Spinal cord (tissue), 10 donors: Measurements from ENCODE around the gene FBXL7. TPM values are rescaled to one million over a fixed set of nuclear protein-coding genes. Genes with fewer than 3 reads are reported as not detected.

Experiments
- DNase-seq, 6 donors: peaks; one replicate each; pipeline versions ENCODE4 v3.0.0 to v3.0.0-alpha.2; 2013 to 2015; ENCODE audit warnings: low spot score in 6 of 6, low read depth in 4 of 6
- H3K27ac ChIP-seq: one replicate; pipeline ENCODE4 v1.5.1; 2013; ENCODE audit warnings: low read depth, low read length, control low read depth
- H3K27me3 ChIP-seq: one replicate; pipeline ENCODE4 v1.6.1; 2013; ENCODE audit warnings: low read length; ENCODE audit not compliant: control insufficient read depth, insufficient read depth
- H3K36me3 ChIP-seq: one replicate; pipeline ENCODE4 v1.6.1; 2013; ENCODE audit warnings: low read length; ENCODE audit not compliant: control insufficient read depth, insufficient read depth
- H3K4me1 ChIP-seq: one replicate; pipeline ENCODE4 v1.6.1; 2013; ENCODE audit warnings: low read length; ENCODE audit not compliant: control insufficient read depth, insufficient read depth
- H3K4me3 ChIP-seq: one replicate; pipeline ENCODE4 v1.5.1; 2013; ENCODE audit warnings: low read depth, low read length, control low read depth
- H3K9me3 ChIP-seq: one replicate; pipeline ENCODE4 v1.6.1; 2013; ENCODE audit warnings: low read length; ENCODE audit not compliant: control insufficient read depth, insufficient read depth
- WGBS: methylation state at CpG from one replicate; pipeline ENCODE4 v1.1.5; 2013; ENCODE audit warnings: missing lambda C conversion rate; ENCODE audit not compliant: insufficient coverage; 5-methylcytosine and 5-hydroxymethylcytosine counted together
- polyA plus RNA-seq, 2 donors: library from polyadenylated mRNA; unstranded; fragments of 120-200 nt; gene quantifications; one replicate each; pipeline ENCODE4 v1.2.1, GENCODE V29; 2013; ENCODE audit not compliant: insufficient read length in 2 of 2
- total RNA-seq, 2 donors: library from RNA; depleted of rRNA in 1 of 2; stranded (reverse); fragments of 120-200 nt in 1 of 2; fragments of >200 nt in 1 of 2; gene quantifications; one replicate each; pipeline versions ENCODE4 v1.2.3 to v1.2.4, GENCODE V29; 2013 to 2014
- donor health status: healthy.

Gene FBXL7
- total and polyA plus RNA-seq, 4 donors, result 6.9 to 29.8 (median 24.8) TPM

DNA sequence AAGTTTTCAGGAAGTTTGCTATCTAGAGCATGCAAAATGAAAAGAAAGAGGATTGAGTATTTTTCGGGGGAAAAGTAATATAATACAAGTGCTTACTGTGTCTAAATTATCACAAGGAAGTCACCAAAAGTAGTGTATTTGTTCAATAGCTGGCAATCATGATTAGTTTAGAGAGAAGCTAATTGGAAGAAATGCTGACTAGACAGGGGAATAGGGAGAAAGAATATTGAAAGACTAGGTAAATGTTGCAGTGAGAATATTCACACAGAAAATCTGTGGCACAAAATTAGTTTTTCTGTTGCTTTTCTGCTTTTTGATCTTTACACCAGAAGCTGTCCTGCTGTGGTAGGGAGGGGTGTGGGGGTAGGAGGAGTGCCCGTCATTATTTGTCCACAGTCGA is 440.9 kb downstream of the FBXL7 start:
- Histone ChIP-seq H3K4me1 (no peaks in the 10 kb centered on the region), H3K9me3 (no peaks in the 10 kb centered on the region), H3K4me3 (no peak overlapping the region), H3K27ac (no peak overlapping the region), H3K36me3 (peaks cover 10% of the 10 kb centered on the region), H3K27me3 (no peaks in the 10 kb centered on the region)
- WGBS, result 0% methylated on average over 1 of the region's 3 CpGs
- no peak for DNase-seq

DNA sequence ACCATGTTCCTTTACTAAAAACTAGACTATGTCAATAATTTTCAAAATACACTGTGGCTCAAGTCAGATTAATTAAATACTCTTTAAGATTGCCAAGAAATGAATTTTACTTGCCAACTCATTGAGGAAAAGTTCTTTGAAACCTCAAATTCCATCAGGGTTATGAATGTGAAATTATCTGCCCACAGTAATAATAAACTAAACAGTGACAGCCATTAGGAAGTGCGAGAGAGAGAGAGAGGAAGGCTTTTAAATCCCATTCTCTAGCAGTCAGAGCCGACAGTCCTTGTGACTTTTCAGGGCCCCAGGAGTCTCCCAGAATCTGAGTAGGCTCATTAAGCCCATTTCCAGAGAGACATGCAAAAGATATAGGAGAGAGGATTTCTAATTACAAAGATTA is 443.5 kb downstream of the FBXL7 start:
- no CpG with 5 or more reads among the region's 2 CpGs for WGBS
- Histone ChIP-seq H3K27ac (no peak overlapping the region), H3K9me3 (no peaks in the 10 kb centered on the region), H3K36me3 (no peaks in the 10 kb centered on the region), H3K4me1 (no peaks in the 10 kb centered on the region), H3K4me3 (no peak overlapping the region), H3K27me3 (no peaks in the 10 kb centered on the region)
- no peak for DNase-seq

DNA sequence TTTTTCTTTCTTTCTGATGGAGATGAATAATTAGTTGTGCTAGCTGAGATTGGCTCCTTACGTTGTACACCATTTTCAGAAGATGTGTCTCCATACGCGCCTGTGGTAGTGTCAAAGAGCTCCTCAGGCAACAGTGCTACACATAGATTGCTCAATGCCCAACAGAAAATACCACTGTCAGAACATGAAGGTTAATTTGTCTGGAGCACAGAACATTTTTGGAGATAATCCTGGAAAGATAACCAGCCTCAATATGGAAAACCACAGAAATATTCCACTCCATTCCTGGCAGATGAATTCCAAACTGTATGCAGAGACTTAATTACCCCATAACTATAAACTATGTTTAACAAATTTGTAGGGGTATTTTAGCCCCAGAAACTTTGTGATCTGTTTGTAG is 446.0 kb downstream of the FBXL7 start:
- H3K27ac ChIP-seq, result no peak overlapping the region
- no peaks in the 10 kb centered on the region for H3K36me3 ChIP-seq
- WGBS, result no CpG with 5 or more reads among the region's 3 CpGs
- H3K9me3 ChIP-seq, result no peaks in the 10 kb centered on the region
- no peak overlapping the region for H3K4me3 ChIP-seq
- H3K4me1 ChIP-seq, result no peaks in the 10 kb centered on the region
- H3K27me3 ChIP-seq, result no peaks in the 10 kb centered on the region
- DNase-seq, result no peak

DNA sequence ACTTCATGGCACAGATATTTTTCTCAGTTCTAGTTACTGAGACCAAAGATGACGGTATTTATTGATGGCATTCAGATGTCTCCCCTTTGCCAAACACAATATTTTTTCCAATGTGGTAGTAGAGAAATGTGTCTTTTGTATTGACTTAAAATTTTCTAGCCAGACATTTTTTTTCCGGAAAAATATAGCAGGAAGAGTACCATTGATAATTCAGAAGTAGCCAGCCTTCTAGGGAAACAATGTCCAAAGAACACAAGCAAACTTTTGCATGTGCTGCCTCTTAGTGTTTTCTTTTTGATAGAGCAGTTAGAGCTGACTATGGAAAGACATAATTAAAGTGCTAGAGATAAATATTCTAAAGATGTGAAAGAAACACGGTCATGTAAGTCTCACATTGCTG is 448.2 kb downstream of the FBXL7 start:
- Histone ChIP-seq H3K4me1 (no peaks in the 10 kb centered on the region), H3K27ac (no peak overlapping the region), H3K9me3 (no peaks in the 10 kb centered on the region), H3K36me3 (no peaks in the 10 kb centered on the region), H3K27me3 (no peaks in the 10 kb centered on the region), H3K4me3 (no peak overlapping the region)
- WGBS, result no CpG with 5 or more reads among the region's 3 CpGs
- peak in 2 of 6 donors; percentile 17 to 25 for DNase-seq

DNA sequence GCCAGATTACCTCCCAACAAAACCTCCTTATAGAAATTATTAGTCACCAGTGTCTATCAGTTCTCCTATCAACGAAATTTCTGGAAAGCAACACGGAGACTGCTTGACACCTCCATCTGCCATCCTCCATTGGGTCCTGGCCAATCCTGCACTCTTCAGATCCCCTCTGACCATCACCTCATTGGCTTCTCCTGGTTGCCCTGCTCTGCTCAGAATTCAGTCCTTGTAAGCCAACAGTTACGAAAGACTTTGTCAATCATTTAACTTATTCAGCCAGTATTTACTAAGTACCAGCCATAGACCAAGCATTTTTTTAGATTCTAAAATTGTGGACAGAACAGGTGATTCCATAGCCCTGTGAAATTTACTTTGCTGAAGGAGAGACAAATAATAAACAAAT is 451.1 kb downstream of the FBXL7 start:
- Histone ChIP-seq H3K4me3 (no peak overlapping the region), H3K9me3 (no peaks in the 10 kb centered on the region), H3K27ac (no peak overlapping the region), H3K4me1 (no peaks in the 10 kb centered on the region), H3K27me3 (no peaks in the 10 kb centered on the region), H3K36me3 (no peaks in the 10 kb centered on the region)
- WGBS, result 95% methylated on average over 3 of the region's 3 CpGs
- no peak for DNase-seq

DNA sequence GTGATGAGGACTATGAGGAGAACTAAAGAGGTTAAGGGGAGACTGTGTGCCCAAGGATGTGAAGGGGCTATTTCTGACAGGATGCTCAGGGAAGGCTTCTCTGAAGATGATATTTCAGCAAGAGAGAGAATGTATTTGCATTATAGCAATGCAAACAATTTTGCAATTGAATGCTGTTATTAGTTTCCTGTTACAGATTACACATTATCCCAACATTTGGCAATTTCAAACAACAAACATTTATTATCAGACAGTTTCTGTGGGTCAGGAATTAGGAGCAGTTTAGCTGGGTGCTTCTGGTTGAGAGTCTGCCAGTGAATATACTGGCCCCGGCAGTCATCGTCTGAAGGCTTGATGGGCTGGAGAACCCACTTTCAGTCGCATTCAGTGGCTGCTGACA is 451.6 kb downstream of the FBXL7 start:
- Histone ChIP-seq H3K9me3 (no peaks in the 10 kb centered on the region), H3K36me3 (no peaks in the 10 kb centered on the region), H3K4me1 (no peaks in the 10 kb centered on the region), H3K4me3 (no peak overlapping the region), H3K27me3 (no peaks in the 10 kb centered on the region), H3K27ac (no peak overlapping the region)
- 96% methylated on average over 3 of the region's 3 CpGs for WGBS
- DNase-seq, result no peak

DNA sequence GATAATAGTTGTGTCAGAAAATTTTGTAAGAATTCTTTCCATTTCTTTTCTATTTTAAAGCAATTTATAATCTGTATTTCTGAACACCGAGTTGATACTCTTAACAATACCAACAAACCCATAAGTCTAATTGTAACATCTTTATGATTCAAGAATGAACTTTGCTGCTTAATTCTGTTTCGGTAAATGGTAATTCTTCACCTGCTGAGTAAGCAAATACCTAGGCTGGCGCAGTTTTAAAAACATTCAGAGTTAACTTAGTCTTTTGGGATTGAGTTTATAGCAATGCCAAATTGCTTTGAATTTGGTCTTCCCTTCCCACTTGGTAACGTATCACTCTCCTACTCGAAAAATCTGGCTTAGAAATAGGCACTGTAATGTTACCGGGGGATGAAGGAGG is 456.6 kb downstream of the FBXL7 start:
- no CpG with 5 or more reads among the region's 6 CpGs for WGBS
- no peaks in the 10 kb centered on the region for H3K9me3 ChIP-seq
- H3K27me3 ChIP-seq, result no peaks in the 10 kb centered on the region
- H3K27ac ChIP-seq, result no peak overlapping the region
- DNase-seq, result no peak
- H3K4me3 ChIP-seq, result no peak overlapping the region
- H3K36me3 ChIP-seq, result no peaks in the 10 kb centered on the region
- H3K4me1 ChIP-seq, result no peaks in the 10 kb centered on the region

DNA sequence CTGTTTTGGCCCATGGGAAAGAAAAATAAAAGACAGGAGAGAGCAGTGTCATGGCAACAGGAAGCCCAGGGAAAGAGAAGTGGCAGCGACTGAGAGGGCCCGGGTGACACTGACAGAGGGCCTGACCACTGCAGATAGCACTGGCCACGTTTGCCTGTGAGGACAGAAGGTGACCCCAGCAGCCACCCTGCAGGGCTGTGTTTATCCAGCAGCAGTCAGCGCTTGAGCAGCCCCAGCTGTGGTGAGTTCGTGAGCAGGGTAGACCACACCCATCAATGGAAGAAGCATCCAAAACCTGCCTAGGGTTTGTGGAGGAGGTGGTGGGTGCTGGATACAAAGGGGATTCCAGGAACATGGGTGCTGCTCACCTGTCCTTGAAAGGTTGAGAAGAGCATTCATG is 457.1 kb downstream of the FBXL7 start:
- Histone ChIP-seq H3K27me3 (no peaks in the 10 kb centered on the region), H3K9me3 (no peaks in the 10 kb centered on the region), H3K36me3 (no peaks in the 10 kb centered on the region), H3K4me1 (no peaks in the 10 kb centered on the region), H3K4me3 (no peak overlapping the region), H3K27ac (no peak overlapping the region)
- WGBS, result 75% methylated on average over 4 of the region's 5 CpGs
- DNase-seq, result no peak

DNA sequence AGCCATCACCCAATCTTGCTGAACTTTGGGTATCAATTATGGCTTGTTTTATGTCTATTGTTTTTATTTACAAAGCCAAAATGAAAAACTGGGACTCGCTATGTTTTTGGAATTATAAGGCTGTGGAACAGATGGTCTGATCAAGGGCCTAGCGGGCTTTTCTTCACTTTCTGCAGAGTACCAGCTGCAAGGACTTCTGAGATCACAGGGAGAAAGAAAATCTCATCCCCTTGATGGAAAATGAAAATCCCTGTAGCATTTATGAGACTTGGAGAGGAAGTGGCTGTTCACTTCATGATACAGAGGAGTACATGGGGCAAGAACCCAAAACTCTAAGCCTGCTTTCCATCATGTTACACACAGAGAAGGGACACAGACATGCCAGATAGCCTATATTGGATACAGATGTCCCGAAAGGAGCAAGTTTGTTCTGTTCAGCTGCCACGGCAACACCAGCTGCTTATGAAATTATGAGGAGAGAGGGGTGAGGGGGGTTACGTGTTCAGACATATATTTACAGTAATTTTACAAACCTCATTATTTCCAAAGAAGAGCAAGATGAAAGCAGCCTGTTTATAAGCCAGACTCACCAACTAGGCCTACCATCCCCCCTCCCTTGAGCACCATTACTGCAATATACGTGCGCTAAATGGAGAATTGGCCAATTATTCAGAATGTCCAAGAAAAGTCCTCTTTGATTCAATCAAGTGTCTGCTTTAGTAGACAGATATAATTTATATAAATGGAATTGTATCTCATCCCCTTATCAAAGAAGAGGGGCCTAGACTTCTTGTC is 459.6 kb downstream of the FBXL7 start:
- no peak overlapping the region for H3K4me3 ChIP-seq
- no peak overlapping the region for H3K27ac ChIP-seq
- no peaks in the 10 kb centered on the region for H3K27me3 ChIP-seq
- peak in 2 of 6 donors; percentile 11 to 28 for DNase-seq
- H3K36me3 ChIP-seq, result no peaks in the 10 kb centered on the region
- H3K9me3 ChIP-seq, result no peaks in the 10 kb centered on the region
- no CpG with 5 or more reads among the region's 7 CpGs for WGBS
- H3K4me1 ChIP-seq, result no peaks in the 10 kb centered on the region

DNA sequence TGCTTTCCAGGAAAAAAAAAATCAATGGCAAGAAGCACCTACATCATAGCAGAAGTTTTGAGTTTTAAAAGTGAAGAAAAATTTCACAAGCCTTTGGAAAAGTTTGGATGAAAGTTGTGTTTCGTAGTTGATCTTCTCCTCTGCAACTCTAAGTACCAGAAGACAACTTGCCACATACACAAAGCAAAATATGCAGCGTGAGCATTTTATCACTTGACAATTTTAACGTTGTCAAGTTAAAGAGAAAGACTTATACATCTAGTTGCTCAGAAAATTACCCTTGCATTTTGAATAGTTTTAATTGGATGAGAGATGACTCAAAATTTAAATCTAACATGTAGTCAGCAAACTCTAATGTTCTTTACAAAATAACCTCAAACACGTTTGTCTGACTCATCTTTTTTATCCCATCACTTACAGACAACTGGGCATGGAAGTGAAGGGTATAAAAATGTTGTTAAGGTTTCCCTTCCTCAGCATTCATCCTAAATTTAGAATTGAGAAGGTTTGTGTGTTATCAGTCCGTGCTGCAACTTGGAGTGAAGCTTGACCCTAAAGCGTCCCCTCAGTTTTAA is 466.2 kb downstream of the FBXL7 start:
- WGBS, result no CpG with 5 or more reads among the region's 6 CpGs
- Histone ChIP-seq H3K9me3 (no peaks in the 10 kb centered on the region), H3K27ac (no peak overlapping the region), H3K4me1 (no peaks in the 10 kb centered on the region), H3K36me3 (no peaks in the 10 kb centered on the region), H3K4me3 (no peak overlapping the region), H3K27me3 (no peaks in the 10 kb centered on the region)
- no peak for DNase-seq
